GM12878 (cell line): ENCODE data around the gene LIG3. TPM values are rescaled to one million over a fixed set of nuclear protein-coding genes. Genes with fewer than 3 reads are reported as not detected.
A peak's percentile ranks its signal among the peaks of the same experiment; 100 is the strongest.

Experiments used
- BHLHE40 ChIP-seq, 2 experiments: fragments of 450-650 bp in 1 of 2; IDR thresholded peaks; 2 replicates each; pipeline ENCODE4 v1.6.1; 2011 to 2017; ENCODE audit warnings: low read depth in 2 of 2, borderline replicate concordance in 1 of 2, improper control_type of control experiment in 1 of 2, low read length in 1 of 2, mild to moderate bottlenecking in 1 of 2
- CHD2 ChIP-seq: IDR thresholded peaks from 2 replicates; pipeline ENCODE4 v1.6.1; 2011; ENCODE audit warnings: low read depth, low read length, improper control_type of control experiment, borderline replicate concordance
- CREM ChIP-seq: IDR thresholded peaks from 2 replicates; pipeline ENCODE4 v1.6.1; 2014; ENCODE audit warnings: antibody characterized with exemption, low read depth
- KLF5 ChIP-seq: fragments of 450-650 bp; IDR thresholded peaks from 2 replicates; pipeline ENCODE4 v1.6.1; 2014; ENCODE audit warnings: mild to moderate bottlenecking; ENCODE audit not compliant: partially characterized antibody
- NFYB ChIP-seq: IDR thresholded peaks from 2 replicates; pipeline ENCODE4 v1.6.1; 2011; ENCODE audit warnings: low read depth, mild to moderate bottlenecking, low read length, improper control_type of control experiment, moderate library complexity; ENCODE audit not compliant: insufficient read depth
- POLR2A ChIP-seq: IDR thresholded peaks from 2 replicates; pipeline ENCODE4 v1.6.1; 2011; ENCODE audit warnings: low read depth, mild to moderate bottlenecking, low read length
- POLR2AphosphoS5 ChIP-seq: IDR thresholded peaks from 2 replicates; pipeline ENCODE4 v1.6.1; 2011; ENCODE audit warnings: mild to moderate bottlenecking, low read length, inconsistent platforms
- POU2F2 ChIP-seq: IDR thresholded peaks from 3 replicates; pipeline ENCODE4 v1.6.1; 2011; ENCODE audit warnings: low read depth, mild to moderate bottlenecking, low read length, borderline replicate concordance
- RBBP5 ChIP-seq: fragments of 200-600 bp; sonication (generic); conservative IDR thresholded peaks from 2 replicates; pipeline ENCODE4 v1.6.1; 2016
- SIX5 ChIP-seq: IDR thresholded peaks from 2 replicates; pipeline ENCODE4 v1.6.1; 2011; ENCODE audit warnings: mild to moderate bottlenecking, low read depth, low read length, moderate library complexity; ENCODE audit not compliant: severe bottlenecking
- SMAD5 ChIP-seq: IDR thresholded peaks from 2 replicates; pipeline ENCODE4 v1.6.1; 2016; ENCODE audit warnings: antibody characterized with exemption, low read depth
- SP1 ChIP-seq: IDR thresholded peaks from one replicate; pipeline ENCODE4 v1.6.1; 2011; ENCODE audit warnings: low read depth, low read length
- SREBF1 ChIP-seq: IDR thresholded peaks from 2 replicates; pipeline ENCODE4 v1.6.1; 2012; ENCODE audit warnings: mild to moderate bottlenecking, low read length
- TCF3 ChIP-seq: IDR thresholded peaks from 2 replicates; pipeline ENCODE4 v1.6.1; 2012; ENCODE audit warnings: low read depth, mild to moderate bottlenecking, low read length, borderline replicate concordance; ENCODE audit not compliant: insufficient read depth
- ZNF384 ChIP-seq: IDR thresholded peaks from 2 replicates; pipeline ENCODE4 v1.6.1; 2012; ENCODE audit warnings: low read depth, mild to moderate bottlenecking, low read length, improper control_type of control experiment, borderline replicate concordance
- polyA plus RNA-seq, 11 experiments: library from polyadenylated mRNA; depleted of rRNA in 4 of 11; unstranded in 6 of 11; stranded (reverse) in 5 of 11; fragments of >200 nt; fragmentation: Nextera tagmentation in 4 of 11; fragmentation: Illumina TruSeq in 1 of 11; extraction: Ambion mirVana in 4 of 11; extraction: Trizol in 1 of 11; gene quantifications; 1 replicate in 1 of 11; 2 replicates in 10 of 11; pipeline versions ENCODE4 v1.2.1 to v1.2.3, GENCODE V29; 2011 to 2016; ENCODE audit warnings: inconsistent platforms in 2 of 11, missing spikeins in 2 of 11, low read depth in 1 of 11
- total RNA-seq, 4 experiments: library from RNA; depleted of rRNA in 3 of 4; stranded (reverse); fragments of >200 nt in 3 of 4; fragmentation: Illumina TruSeq in 1 of 4; extraction: Trizol in 1 of 4; gene quantifications; 2 replicates each; pipeline versions ENCODE4 v1.2.1 to v1.2.3, GENCODE V29; 2013 to 2021
- TF ChIP-seq, protein P1 (sequence below): IDR thresholded peaks from 2 replicates; pipeline ENCODE4 v1.6.1; 2011; ENCODE audit warnings: low read depth, mild to moderate bottlenecking, low read length, moderate library complexity, borderline replicate concordance; ENCODE audit errors: extremely low read depth
- TF ChIP-seq, protein P2 (sequence below): fragments of 450-650 bp; IDR thresholded peaks from 2 replicates; pipeline ENCODE4 v1.6.1; 2018; ENCODE audit warnings: borderline replicate concordance, mild to moderate bottlenecking; ENCODE audit not compliant: partially characterized antibody
- TF ChIP-seq, protein P3 (sequence below): fragments of 450-650 bp; IDR thresholded peaks from 2 replicates; pipeline ENCODE4 v1.6.1; 2017; ENCODE audit warnings: low read depth, mild to moderate bottlenecking, moderate library complexity
- TF ChIP-seq, protein P4 (sequence below): IDR thresholded peaks from 2 replicates; pipeline ENCODE4 v1.6.1; 2012; ENCODE audit warnings: low read depth, low read length, improper control_type of control experiment
- TF ChIP-seq, protein P5 (sequence below): IDR thresholded peaks from 2 replicates; pipeline ENCODE4 v1.6.1; 2012; ENCODE audit warnings: mild to moderate bottlenecking, low read depth, low read length

LIG3 gene
- total and polyA plus RNA-seq, 10 of the 15 experiments (the other 5 are each of a cell fraction or from before 2014, with no cell fraction given): 6.5 to 45.4 (median 31.0) TPM

DNA sequence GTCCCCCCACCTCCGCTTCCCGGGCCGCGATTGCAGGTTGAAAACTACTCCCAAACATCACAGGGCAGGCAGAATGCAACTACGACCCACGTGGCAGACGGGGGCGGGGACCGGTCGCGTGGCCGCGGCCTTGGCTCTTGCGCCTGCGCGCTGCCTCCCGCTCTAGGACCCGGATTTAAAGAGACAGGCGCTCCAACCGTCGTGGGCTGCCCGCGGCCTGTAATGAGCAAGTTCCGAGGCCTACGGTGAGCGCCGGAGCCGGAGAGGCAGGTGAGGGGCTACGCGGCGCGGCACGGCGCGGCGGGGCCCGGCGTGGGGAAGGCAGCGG, at the start of gene LIG3 (continued):
- TF ChIP-seq BHLHE40 (IDR thresholded peaks at IDR 0.05; ENCODE audit: borderline replicate concordance in 1 of 2, low read depth in 2 of 2, low read length in 1 of 2) (peak; percentile 73 to 86), CREM (no peak; the same call in 1 of the 2 replicates), ZNF384 (no peak), RBBP5 (0 out of 2 replicates have a peak, but pooled peaks have one; percentile 30), CHD2 (peak; percentile 27; the same call in 1 of the 2 replicates), POU2F2 (peak; percentile 71; the same call in 1 of the 3 replicates), SMAD5 (peak; percentile 48; the same call in 1 of the 2 replicates), TCF3 (0 out of 2 replicates have a peak, but pooled peaks have one; percentile 11), SP1 (peak; percentile 13), KLF5 (no peak), POLR2A (peak; percentile 79), SREBF1 (no peak), POLR2AphosphoS5 (peak; percentile 67; the same call in 1 of the 2 replicates), NFYB (no peak), SIX5 (no peak)
- TF ChIP-seq, protein P1, sequence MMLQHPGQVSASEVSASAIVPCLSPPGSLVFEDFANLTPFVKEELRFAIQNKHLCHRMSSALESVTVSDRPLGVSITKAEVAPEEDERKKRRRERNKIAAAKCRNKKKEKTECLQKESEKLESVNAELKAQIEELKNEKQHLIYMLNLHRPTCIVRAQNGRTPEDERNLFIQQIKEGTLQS: peak; percentile 51; the same call in 1 of the 2 replicates
- TF ChIP-seq, protein P2, sequence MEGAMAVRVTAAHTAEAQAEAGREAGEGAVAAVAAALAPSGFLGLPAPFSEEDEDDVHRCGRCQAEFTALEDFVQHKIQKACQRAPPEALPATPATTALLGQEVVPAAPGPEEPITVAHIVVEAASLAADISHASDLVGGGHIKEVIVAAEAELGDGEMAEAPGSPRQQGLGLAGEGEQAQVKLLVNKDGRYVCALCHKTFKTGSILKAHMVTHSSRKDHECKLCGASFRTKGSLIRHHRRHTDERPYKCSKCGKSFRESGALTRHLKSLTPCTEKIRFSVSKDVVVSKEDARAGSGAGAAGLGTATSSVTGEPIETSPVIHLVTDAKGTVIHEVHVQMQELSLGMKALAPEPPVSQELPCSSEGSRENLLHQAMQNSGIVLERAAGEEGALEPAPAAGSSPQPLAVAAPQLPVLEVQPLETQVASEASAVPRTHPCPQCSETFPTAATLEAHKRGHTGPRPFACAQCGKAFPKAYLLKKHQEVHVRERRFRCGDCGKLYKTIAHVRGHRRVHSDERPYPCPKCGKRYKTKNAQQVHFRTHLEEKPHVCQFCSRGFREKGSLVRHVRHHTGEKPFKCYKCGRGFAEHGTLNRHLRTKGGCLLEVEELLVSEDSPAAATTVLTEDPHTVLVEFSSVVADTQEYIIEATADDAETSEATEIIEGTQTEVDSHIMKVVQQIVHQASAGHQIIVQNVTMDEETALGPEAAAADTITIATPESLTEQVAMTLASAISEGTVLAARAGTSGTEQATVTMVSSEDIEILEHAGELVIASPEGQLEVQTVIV: no peak
- TF ChIP-seq, protein P3, sequence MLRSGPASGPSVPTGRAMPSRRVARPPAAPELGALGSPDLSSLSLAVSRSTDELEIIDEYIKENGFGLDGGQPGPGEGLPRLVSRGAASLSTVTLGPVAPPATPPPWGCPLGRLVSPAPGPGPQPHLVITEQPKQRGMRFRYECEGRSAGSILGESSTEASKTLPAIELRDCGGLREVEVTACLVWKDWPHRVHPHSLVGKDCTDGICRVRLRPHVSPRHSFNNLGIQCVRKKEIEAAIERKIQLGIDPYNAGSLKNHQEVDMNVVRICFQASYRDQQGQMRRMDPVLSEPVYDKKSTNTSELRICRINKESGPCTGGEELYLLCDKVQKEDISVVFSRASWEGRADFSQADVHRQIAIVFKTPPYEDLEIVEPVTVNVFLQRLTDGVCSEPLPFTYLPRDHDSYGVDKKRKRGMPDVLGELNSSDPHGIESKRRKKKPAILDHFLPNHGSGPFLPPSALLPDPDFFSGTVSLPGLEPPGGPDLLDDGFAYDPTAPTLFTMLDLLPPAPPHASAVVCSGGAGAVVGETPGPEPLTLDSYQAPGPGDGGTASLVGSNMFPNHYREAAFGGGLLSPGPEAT: no peak
- TF ChIP-seq, protein P4, sequence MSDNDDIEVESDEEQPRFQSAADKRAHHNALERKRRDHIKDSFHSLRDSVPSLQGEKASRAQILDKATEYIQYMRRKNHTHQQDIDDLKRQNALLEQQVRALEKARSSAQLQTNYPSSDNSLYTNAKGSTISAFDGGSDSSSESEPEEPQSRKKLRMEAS: peak; percentile 99
- TF ChIP-seq, protein P5, sequence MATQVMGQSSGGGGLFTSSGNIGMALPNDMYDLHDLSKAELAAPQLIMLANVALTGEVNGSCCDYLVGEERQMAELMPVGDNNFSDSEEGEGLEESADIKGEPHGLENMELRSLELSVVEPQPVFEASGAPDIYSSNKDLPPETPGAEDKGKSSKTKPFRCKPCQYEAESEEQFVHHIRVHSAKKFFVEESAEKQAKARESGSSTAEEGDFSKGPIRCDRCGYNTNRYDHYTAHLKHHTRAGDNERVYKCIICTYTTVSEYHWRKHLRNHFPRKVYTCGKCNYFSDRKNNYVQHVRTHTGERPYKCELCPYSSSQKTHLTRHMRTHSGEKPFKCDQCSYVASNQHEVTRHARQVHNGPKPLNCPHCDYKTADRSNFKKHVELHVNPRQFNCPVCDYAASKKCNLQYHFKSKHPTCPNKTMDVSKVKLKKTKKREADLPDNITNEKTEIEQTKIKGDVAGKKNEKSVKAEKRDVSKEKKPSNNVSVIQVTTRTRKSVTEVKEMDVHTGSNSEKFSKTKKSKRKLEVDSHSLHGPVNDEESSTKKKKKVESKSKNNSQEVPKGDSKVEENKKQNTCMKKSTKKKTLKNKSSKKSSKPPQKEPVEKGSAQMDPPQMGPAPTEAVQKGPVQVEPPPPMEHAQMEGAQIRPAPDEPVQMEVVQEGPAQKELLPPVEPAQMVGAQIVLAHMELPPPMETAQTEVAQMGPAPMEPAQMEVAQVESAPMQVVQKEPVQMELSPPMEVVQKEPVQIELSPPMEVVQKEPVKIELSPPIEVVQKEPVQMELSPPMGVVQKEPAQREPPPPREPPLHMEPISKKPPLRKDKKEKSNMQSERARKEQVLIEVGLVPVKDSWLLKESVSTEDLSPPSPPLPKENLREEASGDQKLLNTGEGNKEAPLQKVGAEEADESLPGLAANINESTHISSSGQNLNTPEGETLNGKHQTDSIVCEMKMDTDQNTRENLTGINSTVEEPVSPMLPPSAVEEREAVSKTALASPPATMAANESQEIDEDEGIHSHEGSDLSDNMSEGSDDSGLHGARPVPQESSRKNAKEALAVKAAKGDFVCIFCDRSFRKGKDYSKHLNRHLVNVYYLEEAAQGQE: no peak
